Activated naive CD8-positive, alpha-beta T cell treated with anti-CD3 and anti-CD28 coated beads, Interleukin-2, amount 10 ng/mL, durations not matched to agents 7 days and 5 days (primary cell): ENCODE measurements around the gene LHX3. TPM values are rescaled to one million over a fixed set of nuclear protein-coding genes. Genes with fewer than 3 reads are reported as not detected.
"Not testable (repeated sequence)": the region's sequence is repeated elsewhere in the genome, so short reads cannot be mapped to it uniquely, and the experiment has no call there.

ENCODE experiments used
- ATAC-seq: fragments of 150-1000 bp; cut with Tn5 transposase; one replicate; pipeline ENCODE4 v1.10.0; 2021; ENCODE audit warnings: low read depth, moderate library complexity
- POLR2A ChIA-PET: fragments of 350-600 bp; sonication (Branson Sonifier 250); formaldehyde crosslinking; loops from one replicate; lab custom pipeline; 2021; ENCODE audit warnings: antibody characterized with exemption; lab: Charles Lee
- DNase-seq: peaks from one replicate; pipeline ENCODE4 v3.0.0; 2021
- H3K27ac Mint-ChIP-seq: one replicate; pipeline ENCODE4 v1.8.0; 2022; ENCODE audit warnings: mild to moderate bottlenecking, mixed read lengths
- H3K27me3 Mint-ChIP-seq: one replicate; pipeline ENCODE4 v1.8.0; 2022; ENCODE audit warnings: mild to moderate bottlenecking, moderate library complexity, mixed read lengths
- H3K36me3 Mint-ChIP-seq: one replicate; pipeline ENCODE4 v1.8.0; 2021; ENCODE audit warnings: mild to moderate bottlenecking, mixed read lengths
- H3K4me1 Mint-ChIP-seq: one replicate; pipeline ENCODE4 v1.8.0; 2021; ENCODE audit warnings: mixed read lengths
- H3K4me3 Mint-ChIP-seq: one replicate; pipeline ENCODE4 v1.8.0; 2022; ENCODE audit warnings: mild to moderate bottlenecking, moderate library complexity, mixed read lengths
- H3K9me3 Mint-ChIP-seq: one replicate; pipeline ENCODE4 v1.8.0; 2021; ENCODE audit warnings: mixed read lengths
- total RNA-seq, 2 experiments: library from RNA; stranded (reverse); gene quantifications; one replicate each; pipeline ENCODE4 v1.2.3, GENCODE V29; 2021

Gene LHX3
- total RNA-seq, 2 experiments from 2014 or later: not detected

DNA sequence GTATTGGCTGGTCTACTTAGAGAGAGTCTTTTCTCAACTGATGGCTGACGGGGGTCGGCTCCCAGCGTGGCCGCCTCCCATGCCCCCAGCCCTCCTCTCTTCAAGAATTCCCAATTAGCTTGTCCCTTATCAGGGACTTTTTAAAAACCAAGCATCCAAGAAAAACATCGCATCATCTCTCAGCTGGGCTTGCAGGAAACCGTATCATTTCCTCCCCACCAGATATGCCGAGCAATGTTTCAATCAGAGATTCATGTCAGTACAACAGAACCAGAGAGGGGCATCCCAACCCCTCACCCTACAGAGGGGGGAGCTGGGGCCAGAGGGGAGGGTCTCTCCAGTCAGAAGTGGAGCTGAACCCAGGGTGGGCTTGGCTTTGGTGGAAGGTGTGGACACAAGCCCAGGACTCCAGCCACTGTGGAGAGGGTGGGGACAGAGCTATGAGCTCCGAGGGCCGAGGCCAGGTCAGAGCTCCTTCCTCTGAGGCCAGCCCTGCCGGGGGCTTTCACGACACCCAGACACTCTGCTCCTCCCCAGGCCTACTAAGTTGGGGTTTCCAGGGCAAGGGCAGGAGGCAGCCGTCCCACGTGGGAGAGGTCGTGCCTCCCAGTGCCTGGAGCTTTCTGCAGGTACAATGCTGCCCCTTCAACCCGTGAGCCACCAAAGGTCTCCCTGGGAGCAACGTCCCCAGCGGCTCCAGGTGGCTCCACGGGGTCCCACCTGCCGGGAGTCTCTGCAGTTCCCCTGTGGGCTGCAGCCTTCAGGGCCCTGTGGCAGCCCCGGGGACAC is 47.3 kb downstream of the LHX3 start:
- POLR2A ChIA-PET: no interaction called here
- peaks cover 4% of the 10 kb centered on the region for H3K27me3 Mint-ChIP-seq
- H3K4me1 Mint-ChIP-seq: no peaks in the 10 kb centered on the region
- no peak overlapping the region for H3K4me3 Mint-ChIP-seq
- H3K36me3 Mint-ChIP-seq: no peaks in the 10 kb centered on the region
- H3K27ac Mint-ChIP-seq: no peak overlapping the region
- ATAC-seq: no peak
- no peak for DNase-seq
- H3K9me3 Mint-ChIP-seq: no peaks in the 10 kb centered on the region

GRCh38 chr9:136156209-136157120 is 48.5 kb downstream of the LHX3 start:
- DNase-seq (no peak), ATAC-seq (no peak)
- H3K27ac Mint-ChIP-seq: no peak overlapping the region
- H3K4me1 Mint-ChIP-seq: no peaks in the 10 kb centered on the region
- H3K9me3 Mint-ChIP-seq: no peaks in the 10 kb centered on the region
- POLR2A ChIA-PET: no interaction called here
- peaks cover 4% of the 10 kb centered on the region for H3K27me3 Mint-ChIP-seq
- H3K4me3 Mint-ChIP-seq: no peak overlapping the region
- H3K36me3 Mint-ChIP-seq: no peaks in the 10 kb centered on the region

DNA sequence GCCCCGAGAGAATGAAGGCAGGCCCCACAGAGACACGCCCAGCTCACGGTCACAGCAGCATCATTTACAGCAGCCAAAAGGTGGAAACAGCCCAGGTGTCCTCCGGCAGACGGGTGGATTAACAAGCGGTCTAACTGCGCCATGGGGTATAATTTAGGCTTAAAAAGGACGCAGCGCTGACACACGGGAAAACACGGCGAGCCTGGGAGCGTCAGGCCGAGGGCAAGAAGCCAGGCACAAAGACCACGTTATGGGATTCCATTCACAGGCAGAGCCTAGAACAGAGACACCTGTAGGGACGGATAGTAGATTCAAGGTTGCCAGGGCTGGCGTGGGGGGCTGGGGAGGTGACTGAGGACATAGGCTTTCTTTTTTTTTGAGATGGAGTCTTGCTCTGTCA is 49.4 kb downstream of the LHX3 start:
- H3K36me3 Mint-ChIP-seq: no peaks in the 10 kb centered on the region

GRCh38 chr9:136154943-136155342 is 50.0 kb downstream of the LHX3 start:
- no peaks in the 10 kb centered on the region for H3K36me3 Mint-ChIP-seq
- no peak overlapping the region for H3K27ac Mint-ChIP-seq
- peaks cover 4% of the 10 kb centered on the region for H3K27me3 Mint-ChIP-seq
- POLR2A ChIA-PET: no interaction called here
- ATAC-seq: no peak
- no peaks in the 10 kb centered on the region for H3K9me3 Mint-ChIP-seq
- no peaks in the 10 kb centered on the region for H3K4me1 Mint-ChIP-seq
- H3K4me3 Mint-ChIP-seq: no peak overlapping the region
- DNase-seq: no peak

More for the DNA sequence above, 49.4 kb downstream of the LHX3 start:
- POLR2A ChIA-PET: no interaction called here
- ATAC-seq: no peak
- Mint-ChIP-seq H3K27ac (no peak overlapping the region), H3K4me3 (no peak overlapping the region), H3K9me3 (no peaks in the 10 kb centered on the region), H3K4me1 (no peaks in the 10 kb centered on the region), H3K27me3 (peaks cover 4% of the 10 kb centered on the region)
- no peak for DNase-seq

- H3K9me3 Mint-ChIP-seq: no peaks in the 10 kb centered on the region
- H3K27ac Mint-ChIP-seq: no peak overlapping the region
- ATAC-seq (no peak), DNase-seq (no peak)
- POLR2A ChIA-PET: no interaction called here
- H3K4me1 Mint-ChIP-seq: no peaks in the 10 kb centered on the region
- no peaks in the 10 kb centered on the region for H3K36me3 Mint-ChIP-seq
- no peak overlapping the region for H3K4me3 Mint-ChIP-seq
- H3K27me3 Mint-ChIP-seq: peaks cover 4% of the 10 kb centered on the region
Measured at GRCh38 chr9:136153381-136154065, 51.4 kb downstream of the LHX3 start.

DNA sequence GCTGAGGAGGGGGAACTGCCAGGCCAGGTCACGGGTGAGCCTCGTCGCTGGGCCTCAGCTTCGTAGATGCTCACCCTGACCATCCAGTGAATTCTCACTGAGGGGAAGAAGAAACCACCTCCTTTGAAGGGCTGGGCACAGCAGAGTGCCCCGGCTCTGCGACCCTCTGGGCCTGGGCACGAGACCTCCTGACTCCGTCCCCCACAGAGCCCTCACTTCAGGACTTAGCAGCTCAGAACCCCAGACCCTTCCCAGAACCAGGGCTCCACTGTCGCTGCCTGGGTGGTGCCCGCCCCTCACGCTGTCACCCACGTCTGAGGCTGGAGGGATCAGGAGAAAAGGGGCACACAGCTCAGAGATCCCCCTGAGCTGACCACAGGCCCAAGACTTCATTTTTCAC is 52.0 kb downstream of the LHX3 start:
- H3K27ac Mint-ChIP-seq: no peak overlapping the region
- DNase-seq (no peak), ATAC-seq (no peak)
- POLR2A ChIA-PET: no interaction called here
- no peaks in the 10 kb centered on the region for H3K4me1 Mint-ChIP-seq
- peaks cover 4% of the 10 kb centered on the region for H3K27me3 Mint-ChIP-seq
- H3K36me3 Mint-ChIP-seq: no peaks in the 10 kb centered on the region
- no peak overlapping the region for H3K4me3 Mint-ChIP-seq
- H3K9me3 Mint-ChIP-seq: no peaks in the 10 kb centered on the region

DNA sequence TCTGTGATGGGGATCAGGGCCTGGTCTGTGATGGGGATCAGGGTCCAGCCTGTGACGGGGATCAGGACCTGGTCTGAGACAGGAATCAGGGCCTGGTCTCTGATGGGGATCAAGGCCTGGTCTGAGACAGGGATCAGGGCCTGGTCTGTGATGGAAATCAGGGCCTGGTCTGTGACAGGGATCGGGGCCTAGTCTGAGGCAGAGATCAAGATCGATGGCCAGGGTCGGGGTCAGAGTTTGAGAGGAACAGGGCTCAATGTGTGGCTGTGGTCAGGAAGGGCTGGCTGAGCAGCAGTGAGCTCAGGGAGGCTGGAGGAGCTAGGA is 52.4 kb downstream of the LHX3 start:
- H3K4me3 Mint-ChIP-seq: no peak overlapping the region
- POLR2A ChIA-PET: no interaction called here
- H3K4me1 Mint-ChIP-seq: no peaks in the 10 kb centered on the region
- H3K27me3 Mint-ChIP-seq: peaks cover 2% of the 10 kb centered on the region
- no peaks in the 10 kb centered on the region for H3K9me3 Mint-ChIP-seq
- ATAC-seq (no peak), DNase-seq (no peak)
- H3K36me3 Mint-ChIP-seq: no peaks in the 10 kb centered on the region
- no peak overlapping the region for H3K27ac Mint-ChIP-seq

- DNase-seq (no peak), ATAC-seq (no peak)
- no peak overlapping the region for H3K27ac Mint-ChIP-seq
- no peak overlapping the region for H3K4me3 Mint-ChIP-seq
- H3K27me3 Mint-ChIP-seq: no peaks in the 10 kb centered on the region
- H3K36me3 Mint-ChIP-seq: no peaks in the 10 kb centered on the region
- POLR2A ChIA-PET: no interaction called here
- H3K4me1 Mint-ChIP-seq: no peaks in the 10 kb centered on the region
- no peaks in the 10 kb centered on the region for H3K9me3 Mint-ChIP-seq
Measured at GRCh38 chr9:136151848-136152542, 52.9 kb downstream of the LHX3 start.

GRCh38 chr9:136151214-136151804 is 53.6 kb downstream of the LHX3 start:
- no peaks in the 10 kb centered on the region for H3K4me1 Mint-ChIP-seq
- H3K4me3 Mint-ChIP-seq: no peak overlapping the region
- ATAC-seq (no peak), DNase-seq (no peak)
- no peaks in the 10 kb centered on the region for H3K36me3 Mint-ChIP-seq
- POLR2A ChIA-PET: no interaction called here
- H3K27ac Mint-ChIP-seq: no peak overlapping the region
- no peaks in the 10 kb centered on the region for H3K9me3 Mint-ChIP-seq
- H3K27me3 Mint-ChIP-seq: no peaks in the 10 kb centered on the region

DNA sequence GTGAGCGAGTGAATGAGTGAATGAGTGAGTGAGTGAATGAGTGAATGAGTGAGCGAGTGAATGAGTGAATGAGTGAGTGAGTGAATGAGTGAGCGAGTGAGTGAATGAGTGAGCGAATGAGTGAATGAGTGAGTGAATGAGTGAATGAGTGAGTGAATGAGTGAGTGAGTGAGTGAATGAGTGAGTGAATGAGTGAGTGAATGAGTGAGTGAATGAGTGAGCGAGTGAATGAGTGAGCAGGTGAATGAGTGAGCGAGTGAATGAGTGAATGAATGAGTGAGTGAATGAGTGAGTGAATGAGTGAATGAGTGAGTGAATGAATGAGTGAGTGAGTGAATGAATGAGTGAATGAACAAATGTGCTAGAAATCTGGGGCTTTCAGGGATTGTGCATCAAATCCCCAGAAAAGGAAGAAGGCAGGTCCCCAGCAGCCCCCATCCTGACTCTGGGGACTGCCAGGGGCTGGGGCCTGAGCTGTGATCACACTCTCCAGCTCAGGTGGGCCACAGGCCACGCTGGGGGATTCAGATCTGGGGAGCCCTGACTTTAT is 54.2 kb downstream of the LHX3 start:
- ATAC-seq, H3K9me3 Mint-ChIP-seq, H3K36me3 Mint-ChIP-seq, H3K27ac Mint-ChIP-seq, H3K4me3 Mint-ChIP-seq, H3K4me1 Mint-ChIP-seq, H3K27me3 Mint-ChIP-seq, POLR2A ChIA-PET, DNase-seq: not testable (repeated sequence)

GRCh38 chr9:136149853-136150252 is 55.1 kb downstream of the LHX3 start:
- ATAC-seq: no peak
- H3K36me3 Mint-ChIP-seq: no peaks in the 10 kb centered on the region
- H3K9me3 Mint-ChIP-seq: no peaks in the 10 kb centered on the region
- H3K27ac Mint-ChIP-seq: no peak overlapping the region
- peaks cover 3% of the 10 kb centered on the region for H3K27me3 Mint-ChIP-seq
- POLR2A ChIA-PET: no interaction called here
- DNase-seq: no peak
- no peak overlapping the region for H3K4me3 Mint-ChIP-seq
- no peaks in the 10 kb centered on the region for H3K4me1 Mint-ChIP-seq

- POLR2A ChIA-PET: no interaction called here
- no peaks in the 10 kb centered on the region for H3K36me3 Mint-ChIP-seq
- no peak overlapping the region for H3K27ac Mint-ChIP-seq
- ATAC-seq: no peak
- H3K4me3 Mint-ChIP-seq: no peak overlapping the region
- H3K27me3 Mint-ChIP-seq: peaks cover 3% of the 10 kb centered on the region
- DNase-seq: no peak
- no peaks in the 10 kb centered on the region for H3K9me3 Mint-ChIP-seq
- no peaks in the 10 kb centered on the region for H3K4me1 Mint-ChIP-seq
Measured at GRCh38 chr9:136149337-136149736, 55.6 kb downstream of the LHX3 start.

- H3K27ac Mint-ChIP-seq: no peak overlapping the region
- no peaks in the 10 kb centered on the region for H3K4me1 Mint-ChIP-seq
- DNase-seq (no peak), ATAC-seq (no peak)
- H3K9me3 Mint-ChIP-seq: no peaks in the 10 kb centered on the region
- peaks cover 3% of the 10 kb centered on the region for H3K27me3 Mint-ChIP-seq
- no peak overlapping the region for H3K4me3 Mint-ChIP-seq
- H3K36me3 Mint-ChIP-seq: no peaks in the 10 kb centered on the region
- POLR2A ChIA-PET: no interaction called here
Measured at GRCh38 chr9:136148766-136149165, 56.2 kb downstream of the LHX3 start.
